Suprapubic skin (tissue), 4 donors: Measurements from ENCODE around the gene NEB. TPM values are rescaled to one million over a fixed set of nuclear protein-coding genes. Genes with fewer than 3 reads are reported as not detected.

Experiments
- DNase-seq, 2 donors: peaks; one replicate each; pipeline ENCODE4 v3.0.0-alpha.2; 2019; ENCODE audit warnings: low spot score in 2 of 2
- H3K27ac ChIP-seq: fragments of 200-600 bp; sonication (generic); one replicate; pipeline ENCODE4 v1.5.1; 2019
- H3K27me3 ChIP-seq: fragments of 200-600 bp; sonication (generic); one replicate; pipeline ENCODE4 v1.5.1; 2019
- H3K36me3 ChIP-seq: fragments of 200-600 bp; sonication (generic); one replicate; pipeline ENCODE4 v1.5.1; 2019
- H3K4me1 ChIP-seq: fragments of 200-600 bp; sonication (generic); one replicate; pipeline ENCODE4 v1.5.1; 2019
- H3K4me3 ChIP-seq: fragments of 200-600 bp; sonication (generic); one replicate; pipeline ENCODE4 v1.5.1; 2019; ENCODE audit warnings: mild to moderate bottlenecking
- H3K9me3 ChIP-seq: fragments of 200-600 bp; sonication (generic); one replicate; pipeline ENCODE4 v1.5.1; 2019
- EP300 ChIP-seq: sonication (generic); formaldehyde crosslinking; IDR thresholded peaks from one replicate; pipeline ENCODE4 v1.6.1; 2017; ENCODE audit warnings: antibody characterized with exemption
- POLR2A ChIP-seq, 2 donors: fragments of 450-650 bp; IDR thresholded peaks; one replicate each; pipeline ENCODE4 v1.6.1; 2017; ENCODE audit warnings: antibody characterized with exemption in 2 of 2, mild to moderate bottlenecking in 2 of 2, moderate library complexity in 2 of 2
- POLR2AphosphoS5 ChIP-seq, 3 donors: sonication (generic); formaldehyde crosslinking; IDR thresholded peaks; one replicate each; pipeline ENCODE4 v1.6.1; 2017; ENCODE audit warnings: antibody characterized with exemption in 3 of 3
- WGBS: methylation state at CpG from one replicate; pipeline ENCODE4 v1.1.5; 2018; 5-methylcytosine and 5-hydroxymethylcytosine counted together
- total RNA-seq, 4 donors: library from RNA; depleted of rRNA; stranded (reverse); fragments of >200 nt; gene quantifications; one replicate each; pipeline ENCODE4 v1.1.0, GENCODE V29; 2016
- TF ChIP-seq, protein P1 (sequence below), 2 donors: fragments of 200-600 bp in 1 of 2; fragments of 450-650 bp in 1 of 2; sonication (generic) in 1 of 2; IDR thresholded peaks; one replicate each; pipeline ENCODE4 v1.5.1; 2016 to 2019; ENCODE audit warnings: antibody characterized with exemption in 2 of 2, mild to moderate bottlenecking in 1 of 2, moderate library complexity in 1 of 2

Gene NEB
- total RNA-seq, 4 donors from 2014 or later, result 5.4 to 19.1 (median 7.4) TPM

DNA sequence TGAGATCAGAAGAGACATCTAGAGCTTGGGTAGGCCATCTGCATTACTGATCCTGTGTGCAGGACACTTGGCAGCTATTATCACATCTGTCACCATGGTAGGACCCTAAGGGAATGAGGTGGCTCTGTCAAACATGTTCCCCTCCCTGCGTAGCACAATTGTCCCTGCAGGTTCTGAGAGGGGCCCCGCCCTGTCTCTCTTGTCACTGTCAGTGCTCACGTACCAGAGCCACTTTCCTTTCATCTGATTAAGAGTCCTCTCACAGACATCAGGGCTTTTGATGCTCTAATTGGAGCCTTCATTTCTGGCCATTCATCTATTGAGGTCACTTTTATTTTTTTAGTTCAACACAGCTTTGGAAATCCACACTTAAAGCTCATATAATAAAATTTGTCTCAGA is 38.5 kb downstream of the NEB start:
- Histone ChIP-seq H3K9me3 (no peaks in the 10 kb centered on the region), H3K36me3 (no peaks in the 10 kb centered on the region), H3K27ac (no peak overlapping the region), H3K4me3 (no peak overlapping the region), H3K27me3 (no peaks in the 10 kb centered on the region), H3K4me1 (no peaks in the 10 kb centered on the region)
- DNase-seq, result no peak
- 72% methylated on average over 3 of the region's 3 CpGs for WGBS
- TF ChIP-seq EP300 (no peak), POLR2A (IDR thresholded peaks at IDR 0.05) (no peak), POLR2AphosphoS5 (IDR thresholded peaks at IDR 0.05) (no peak)
- TF ChIP-seq, protein P1, sequence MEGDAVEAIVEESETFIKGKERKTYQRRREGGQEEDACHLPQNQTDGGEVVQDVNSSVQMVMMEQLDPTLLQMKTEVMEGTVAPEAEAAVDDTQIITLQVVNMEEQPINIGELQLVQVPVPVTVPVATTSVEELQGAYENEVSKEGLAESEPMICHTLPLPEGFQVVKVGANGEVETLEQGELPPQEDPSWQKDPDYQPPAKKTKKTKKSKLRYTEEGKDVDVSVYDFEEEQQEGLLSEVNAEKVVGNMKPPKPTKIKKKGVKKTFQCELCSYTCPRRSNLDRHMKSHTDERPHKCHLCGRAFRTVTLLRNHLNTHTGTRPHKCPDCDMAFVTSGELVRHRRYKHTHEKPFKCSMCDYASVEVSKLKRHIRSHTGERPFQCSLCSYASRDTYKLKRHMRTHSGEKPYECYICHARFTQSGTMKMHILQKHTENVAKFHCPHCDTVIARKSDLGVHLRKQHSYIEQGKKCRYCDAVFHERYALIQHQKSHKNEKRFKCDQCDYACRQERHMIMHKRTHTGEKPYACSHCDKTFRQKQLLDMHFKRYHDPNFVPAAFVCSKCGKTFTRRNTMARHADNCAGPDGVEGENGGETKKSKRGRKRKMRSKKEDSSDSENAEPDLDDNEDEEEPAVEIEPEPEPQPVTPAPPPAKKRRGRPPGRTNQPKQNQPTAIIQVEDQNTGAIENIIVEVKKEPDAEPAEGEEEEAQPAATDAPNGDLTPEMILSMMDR (IDR thresholded peaks at IDR 0.05), result no peak

DNA sequence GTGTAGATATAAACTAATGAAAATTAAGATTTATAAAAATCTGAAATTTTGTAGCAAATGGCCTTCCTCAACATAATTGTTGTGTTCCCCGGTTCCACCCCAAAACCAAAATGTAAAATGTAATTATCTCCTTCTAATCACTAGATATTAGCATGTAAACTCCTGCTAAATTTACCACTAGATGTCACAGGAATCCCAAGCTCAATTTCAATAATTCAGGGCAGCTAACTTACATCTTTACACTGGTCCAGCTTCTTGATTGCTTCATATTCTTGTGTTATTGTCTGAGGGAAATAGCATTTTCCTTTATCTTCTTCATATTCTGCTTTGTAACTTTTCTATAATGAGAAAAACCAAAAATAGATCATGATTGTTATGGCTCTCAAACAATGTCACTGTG is 42.6 kb downstream of the NEB start:
- TF ChIP-seq, protein P1 (IDR thresholded peaks at IDR 0.05), result no peak
- TF ChIP-seq EP300, result no peak
- WGBS, result 96% methylated on average over 1 of the region's 1 CpG
- no peaks in the 10 kb centered on the region for H3K4me1 ChIP-seq
- no peak overlapping the region for H3K4me3 ChIP-seq
- no peaks in the 10 kb centered on the region for H3K9me3 ChIP-seq
- no peak for DNase-seq
- no peaks in the 10 kb centered on the region for H3K27me3 ChIP-seq
- H3K27ac ChIP-seq, result no peak overlapping the region
- no peaks in the 10 kb centered on the region for H3K36me3 ChIP-seq

- no peak overlapping the region for H3K4me3 ChIP-seq
- H3K36me3 ChIP-seq, result no peaks in the 10 kb centered on the region
- TF ChIP-seq POLR2A (IDR thresholded peaks at IDR 0.05), result no peak
- no peak for TF ChIP-seq POLR2AphosphoS5 (IDR thresholded peaks at IDR 0.05)
- TF ChIP-seq EP300, result no peak
- TF ChIP-seq, protein P1 (IDR thresholded peaks at IDR 0.05), result no peak
- no peaks in the 10 kb centered on the region for H3K4me1 ChIP-seq
- H3K9me3 ChIP-seq, result no peaks in the 10 kb centered on the region
- H3K27ac ChIP-seq, result no peak overlapping the region
- no peak for DNase-seq
- H3K27me3 ChIP-seq, result no peaks in the 10 kb centered on the region
- WGBS, result 89% methylated on average over 2 of the region's 2 CpGs
Observed at GRCh38 chr2:151688719-151689118, 45.6 kb downstream of the NEB start.

DNA sequence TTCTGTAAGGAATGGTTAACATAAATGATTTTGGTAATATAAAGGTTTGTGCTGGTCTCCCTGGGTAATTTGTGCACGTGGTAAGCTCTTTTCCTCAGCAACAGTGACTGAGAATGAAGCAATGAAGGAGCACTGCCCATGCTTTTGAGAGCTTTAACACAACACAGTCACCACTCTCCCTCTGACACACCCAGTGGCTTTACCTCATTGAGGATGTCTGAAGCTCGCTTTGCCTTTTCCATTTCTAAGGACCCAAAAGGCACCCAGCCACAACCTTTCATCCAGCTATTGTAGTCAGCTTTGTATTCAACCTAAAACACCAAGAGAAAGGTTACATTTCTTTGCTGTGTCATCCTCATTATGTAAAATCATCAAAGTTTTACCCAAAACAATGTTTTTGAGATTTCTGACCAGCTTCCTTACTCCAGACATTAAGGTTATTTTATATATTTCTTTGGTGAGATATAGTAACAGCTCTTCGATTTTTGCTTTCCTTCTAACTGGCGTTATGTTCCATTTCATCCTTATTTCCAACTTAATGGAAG is 51.7 kb downstream of the NEB start:
- no peak overlapping the region for H3K4me3 ChIP-seq
- no peak for TF ChIP-seq EP300
- TF ChIP-seq, protein P1 (IDR thresholded peaks at IDR 0.05), result no peak
- no peaks in the 10 kb centered on the region for H3K27me3 ChIP-seq
- WGBS, result 86% methylated on average over 4 of the region's 4 CpGs
- H3K27ac ChIP-seq, result no peak overlapping the region
- no peak for DNase-seq
- no peaks in the 10 kb centered on the region for H3K9me3 ChIP-seq
- no peaks in the 10 kb centered on the region for H3K4me1 ChIP-seq
- H3K36me3 ChIP-seq, result no peaks in the 10 kb centered on the region

DNA sequence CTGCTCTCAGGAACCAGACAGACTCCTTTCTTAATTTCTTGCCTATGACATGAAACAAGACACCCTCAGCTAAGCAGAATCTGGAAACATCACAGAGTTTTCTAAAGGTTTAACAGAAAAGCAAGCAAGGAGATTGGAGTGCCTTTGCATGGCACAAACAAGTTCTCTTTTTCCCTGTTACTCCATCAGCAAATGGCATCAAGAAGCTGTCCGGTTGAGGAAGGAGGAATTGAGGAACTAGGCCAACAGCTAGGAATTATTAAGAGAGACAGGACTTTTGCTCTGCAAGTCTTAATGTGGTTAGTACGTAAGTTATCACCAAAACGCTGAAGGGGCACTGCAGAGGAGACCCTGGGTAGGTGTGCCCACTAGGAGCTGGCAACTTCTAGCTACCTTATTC is 53.2 kb downstream of the NEB start:
- Histone ChIP-seq H3K27me3 (no peaks in the 10 kb centered on the region), H3K9me3 (no peaks in the 10 kb centered on the region), H3K36me3 (no peaks in the 10 kb centered on the region), H3K4me3 (no peak overlapping the region), H3K4me1 (no peaks in the 10 kb centered on the region), H3K27ac (no peak overlapping the region)
- DNase-seq, result no peak
- 86% methylated on average over 3 of the region's 3 CpGs for WGBS
- no peak for TF ChIP-seq POLR2A (IDR thresholded peaks at IDR 0.05)

- Histone ChIP-seq H3K36me3 (no peaks in the 10 kb centered on the region), H3K4me1 (no peaks in the 10 kb centered on the region), H3K27ac (no peak overlapping the region), H3K9me3 (no peaks in the 10 kb centered on the region), H3K4me3 (no peak overlapping the region), H3K27me3 (no peaks in the 10 kb centered on the region)
- WGBS, result 78% methylated on average over 1 of the region's 1 CpG
- no peak for DNase-seq
- TF ChIP-seq, protein P1 (IDR thresholded peaks at IDR 0.05), result no peak
- TF ChIP-seq EP300, result no peak
Observed at GRCh38 chr2:151679994-151680393, 54.3 kb downstream of the NEB start.
